Urinary bladder (tissue), 4 donors: ENCODE results near the gene SLAMF8. TPM values are rescaled to one million over a fixed set of nuclear protein-coding genes. Genes with fewer than 3 reads are reported as not detected.

Experiments
- DNase-seq: peaks from one replicate; pipeline ENCODE4 v3.0.0-alpha.2; 2015; ENCODE audit errors: extremely low spot score
- H3K27ac ChIP-seq: one replicate; pipeline ENCODE4 v1.5.1; 2013; ENCODE audit warnings: low read depth, mild to moderate bottlenecking, moderate library complexity
- H3K36me3 ChIP-seq: one replicate; pipeline ENCODE4 v1.6.1; 2013; ENCODE audit warnings: mild to moderate bottlenecking, moderate library complexity; ENCODE audit not compliant: insufficient read depth
- H3K4me1 ChIP-seq: one replicate; pipeline ENCODE4 v1.6.1; 2013; ENCODE audit warnings: mild to moderate bottlenecking, moderate library complexity; ENCODE audit not compliant: insufficient read depth
- H3K4me3 ChIP-seq: one replicate; pipeline ENCODE4 v1.5.1; 2013; ENCODE audit warnings: low read depth, low read length
- WGBS: extraction: QIAGEN DNeasy Blood & Tissue Kit; methylation state at CpG from one replicate; pipeline ENCODE4 v1.1.7; 2013; 5-methylcytosine and 5-hydroxymethylcytosine counted together
- polyA plus RNA-seq: library from polyadenylated mRNA; stranded (reverse); fragments of 200-250 nt; gene quantifications from one replicate; pipeline ENCODE4 v1.2.3, GENCODE V29; 2013
- total RNA-seq: library from RNA; depleted of rRNA; stranded (reverse); fragments of >200 nt; gene quantifications from one replicate; pipeline ENCODE4 v1.2.3, GENCODE V29; 2014
- donor health status: healthy with polysubstance abuse.
- donor health status: healthy.

Gene SLAMF8
- total and polyA plus RNA-seq, 2 donors: 0.69 to 6.1 TPM

- no peak for DNase-seq
- H3K4me1 ChIP-seq: no peaks in the 10 kb centered on the region
- H3K4me3 ChIP-seq: no peak overlapping the region
- H3K27ac ChIP-seq: no peak overlapping the region
- 98% methylated on average over 4 of the region's 4 CpGs for WGBS
- H3K36me3 ChIP-seq: no peaks in the 10 kb centered on the region
These were observed 27.2 kb upstream of the SLAMF8 start for GRCh38 chr1:159799446-159799985.

- no peaks in the 10 kb centered on the region for H3K36me3 ChIP-seq
- H3K4me3 ChIP-seq: no peak overlapping the region
- no peaks in the 10 kb centered on the region for H3K4me1 ChIP-seq
- H3K27ac ChIP-seq: no peak overlapping the region
- DNase-seq: no peak
- WGBS: 80% methylated on average over 8 of the region's 8 CpGs
These were observed 26.3 kb upstream of the SLAMF8 start for GRCh38 chr1:159800177-159800930.

GRCh38 chr1:159802111-159802510 lies 24.6 kb upstream of the SLAMF8 start, which contains the start of gene FCRL6:
TSS of gene FCRL6 (plus strand) at chr1:159802360. CDS start at chr1:159802425, 65 bp downstream.
- WGBS: 84% methylated on average over 8 of the region's 8 CpGs
- Histone ChIP-seq H3K36me3 (no peaks in the 10 kb centered on the region), H3K4me3 (no peak within 1 kb of the TSS)

GRCh38 chr1:159803956-159804689 lies 22.6 kb upstream of the SLAMF8 start:
- 65% methylated on average over 7 of the region's 7 CpGs for WGBS
- Histone ChIP-seq H3K4me3 (no peak overlapping the region), H3K36me3 (no peaks in the 10 kb centered on the region), H3K4me1 (no peaks in the 10 kb centered on the region), H3K27ac (no peak overlapping the region)
- DNase-seq: no peak

More at GRCh38 chr1:159802111-159802510, 24.6 kb upstream of the SLAMF8 start, which contains the start of gene FCRL6:
- no peaks in the 10 kb centered on the region for H3K4me1 ChIP-seq
- H3K27ac ChIP-seq: no peak within 1 kb of the TSS
- DNase-seq: no peak

- Histone ChIP-seq H3K36me3 (no peaks in the 10 kb centered on the region), H3K4me1 (no peaks in the 10 kb centered on the region), H3K27ac (no peak overlapping the region), H3K4me3 (no peak overlapping the region)
- WGBS: 46% methylated on average over 2 of the region's 2 CpGs
- no peak for DNase-seq
These were observed 21.7 kb upstream of the SLAMF8 start for GRCh38 chr1:159804924-159805323.

GRCh38 chr1:159815926-159816325 lies 10.7 kb upstream of the SLAMF8 start:
- Histone ChIP-seq H3K27ac (no peak overlapping the region), H3K4me1 (no peaks in the 10 kb centered on the region), H3K4me3 (no peak overlapping the region), H3K36me3 (no peaks in the 10 kb centered on the region)
- 88% methylated on average over 8 of the region's 8 CpGs for WGBS
- DNase-seq: no peak

GRCh38 chr1:159817276-159818041 lies 9.2 kb upstream of the SLAMF8 start:
- 80% methylated on average over 11 of the region's 11 CpGs for WGBS
- H3K4me3 ChIP-seq: no peak overlapping the region
- DNase-seq: peak; percentile 29
- H3K4me1 ChIP-seq: no peaks in the 10 kb centered on the region
- no peak overlapping the region for H3K27ac ChIP-seq
- no peaks in the 10 kb centered on the region for H3K36me3 ChIP-seq

- Histone ChIP-seq H3K4me1 (no peaks in the 10 kb centered on the region), H3K4me3 (no peak overlapping the region), H3K36me3 (no peaks in the 10 kb centered on the region), H3K27ac (no peak overlapping the region)
- no peak for DNase-seq
- WGBS: 52% methylated on average over 9 of the region's 9 CpGs
These were observed 5.4 kb upstream of the SLAMF8 start for GRCh38 chr1:159821171-159821867.

- no peak overlapping the region for H3K4me3 ChIP-seq
- no peak for DNase-seq
- H3K4me1 ChIP-seq: no peaks in the 10 kb centered on the region
- H3K27ac ChIP-seq: no peak overlapping the region
- WGBS: 34% methylated on average over 7 of the region's 7 CpGs
- no peaks in the 10 kb centered on the region for H3K36me3 ChIP-seq
These were observed 3.3 kb upstream of the SLAMF8 start for GRCh38 chr1:159823406-159823805.

- DNase-seq: no peak
- 64% methylated on average over 3 of the region's 3 CpGs for WGBS
These were observed 1.1 kb upstream of the SLAMF8 start for GRCh38 chr1:159825564-159825963.

GRCh38 chr1:159827102-159827490 lies 423 bp downstream of the SLAMF8 start:
- 72% methylated on average over 6 of the region's 6 CpGs for whole genome bisulfite sequencing
- Histone ChIP-seq H3K27ac (no peak overlapping the region), H3K36me3 (no peaks in the 10 kb centered on the region), H3K4me1 (no peaks in the 10 kb centered on the region), H3K4me3 (no peak overlapping the region)
- DNase-seq: no peak

More at GRCh38 chr1:159825564-159825963, 1.1 kb upstream of the SLAMF8 start:
- no peak overlapping the region for H3K27ac ChIP-seq
- no peaks in the 10 kb centered on the region for H3K36me3 ChIP-seq
- H3K4me1 ChIP-seq: no peaks in the 10 kb centered on the region
- no peak overlapping the region for H3K4me3 ChIP-seq

GRCh38 chr1:159827549-159827948 lies 876 bp downstream of the SLAMF8 start:
- DNase-seq: no peak
- Histone ChIP-seq H3K36me3 (no peaks in the 10 kb centered on the region), H3K27ac (no peak overlapping the region), H3K4me1 (no peaks in the 10 kb centered on the region), H3K4me3 (no peak overlapping the region)
- WGBS: 89% methylated on average over 3 of the region's 3 CpGs

- 82% methylated on average over 3 of the region's 3 CpGs for WGBS
- Histone ChIP-seq H3K36me3 (no peaks in the 10 kb centered on the region), H3K27ac (no peak overlapping the region), H3K4me3 (no peak overlapping the region), H3K4me1 (no peaks in the 10 kb centered on the region)
- no peak for DNase-seq
These were observed 1.5 kb downstream of the SLAMF8 start for GRCh38 chr1:159828176-159828575.
